Panc1 (cell line): ENCODE results near the gene LRRFIP1. TPM values are rescaled to one million over a fixed set of nuclear protein-coding genes. Genes with fewer than 3 reads are reported as not detected.
"Not testable (repeated sequence)": the region's sequence is repeated elsewhere in the genome, so short reads cannot be mapped to it uniquely, and the experiment has no call there.

Experiments
- ATAC-seq: fragments of 200-7000 bp; cut with Tn5 transposase; 2 replicates; pipeline ENCODE4 v1.9.1; 2020; ENCODE audit warnings: mild to moderate bottlenecking, moderate library complexity
- BruUV-seq: library from RNA; stranded (reverse); fragments of 400-500 nt; replicated peaks from 2 replicates; lab custom pipeline; 2021; lab: Mats Ljungman, UMichigan
- CTCF ChIA-PET: fragments of 300-600 bp; sonication (Branson Sonifier 250); formaldehyde crosslinking; loops from one replicate; lab custom pipeline; 2022; ENCODE audit warnings: antibody characterized with exemption; lab: Charles Lee
- POLR2A ChIA-PET: fragments of 300-600 bp; sonication (Branson Sonifier 250); formaldehyde crosslinking; loops from one replicate; lab custom pipeline; 2022; ENCODE audit warnings: antibody characterized with exemption; lab: Charles Lee
- DNase-seq: peaks from one replicate; pipeline ENCODE4 v3.0.0-alpha.2; 2010; ENCODE audit warnings: low read depth, low spot score
- H3K27ac ChIP-seq: 2 replicates; pipeline ENCODE4 v1.5.1; 2011; ENCODE audit warnings: mild to moderate bottlenecking, low read length, inconsistent platforms
- H3K27me3 ChIP-seq: fragments of 200-500 bp; sonication (Bioruptor generic); 2 replicates; pipeline ENCODE4 v1.6.0; 2014; ENCODE audit warnings: low read length, inconsistent platforms; ENCODE audit not compliant: control insufficient read depth, insufficient read depth
- H3K36me3 ChIP-seq: fragments of 200-500 bp; sonication (Bioruptor generic); 2 replicates; pipeline ENCODE4 v1.5.1; 2014; ENCODE audit warnings: inconsistent platforms, mild to moderate bottlenecking, low read length, moderate library complexity; ENCODE audit not compliant: control insufficient read depth, insufficient read depth
- H3K4me1 ChIP-seq: 2 replicates; pipeline ENCODE4 v1.5.1; 2011; ENCODE audit warnings: inconsistent platforms, mild to moderate bottlenecking, low read length, moderate library complexity; ENCODE audit not compliant: control insufficient read depth, insufficient read depth
- H3K4me3 ChIP-seq, 2 experiments: 2 replicates each; pipeline ENCODE4 v1.5.1; 2011 to 2012; ENCODE audit warnings: low read depth in 2 of 2, low read length in 2 of 2, mild to moderate bottlenecking in 2 of 2, inconsistent platforms in 1 of 2, moderate library complexity in 1 of 2
- H3K9me3 ChIP-seq: fragments of 200-500 bp; sonication (Bioruptor generic); 2 replicates; pipeline ENCODE4 v1.5.1; 2014; ENCODE audit warnings: low read depth, mild to moderate bottlenecking, inconsistent platforms, low read length, moderate library complexity; ENCODE audit not compliant: control insufficient read depth, insufficient read depth
- POLR2AphosphoS5 ChIP-seq: IDR thresholded peaks from 2 replicates; pipeline ENCODE4 v1.6.1; 2012; ENCODE audit warnings: mild to moderate bottlenecking, low read depth, low read length, moderate library complexity
- REST ChIP-seq, 2 experiments: IDR thresholded peaks; 2 replicates each; pipeline ENCODE4 v1.6.1; 2011 to 2012; ENCODE audit warnings: low read depth in 2 of 2, control low read depth in 1 of 2, low read length in 1 of 2, mild to moderate bottlenecking in 1 of 2, moderate library complexity in 1 of 2; ENCODE audit not compliant: insufficient read depth in 1 of 2
- SIN3A ChIP-seq: IDR thresholded peaks from 2 replicates; pipeline ENCODE4 v1.6.1; 2012; ENCODE audit warnings: low read depth, mild to moderate bottlenecking, low read length, moderate library complexity, borderline replicate concordance; ENCODE audit not compliant: insufficient read depth
- TCF7L2 ChIP-seq: IDR thresholded peaks from 2 replicates; pipeline ENCODE4 v1.6.1; 2011; ENCODE audit warnings: mild to moderate bottlenecking, low read depth, low read length, inconsistent platforms
- in situ Hi-C: cut with HindIII; loops from 2 replicates; pipeline ENCODE4 v1.10.0; 2016; ENCODE audit warnings: low sequenced_read_pairs, low pct_unique_long_range_greater_than_20kb
- intact Hi-C: fragments of 100-400 bp; cut with micrococcal nuclease; formaldehyde crosslinking; loops from one replicate; pipeline ENCODE4 v1.10.0; 2022; ENCODE audit not compliant: unreplicated experiment
- total RNA-seq: library from RNA; stranded (reverse); gene quantifications from one replicate; pipeline ENCODE4 v1.2.1, GENCODE V29; 2021; ENCODE audit not compliant: unreplicated experiment
- TF ChIP-seq, protein P1 (sequence below): fragments of 450-650 bp; IDR thresholded peaks from 2 replicates; pipeline ENCODE4 v1.5.1; 2017; ENCODE audit warnings: mild to moderate bottlenecking

Gene LRRFIP1
- total RNA-seq, 1 experiment from 2014 or later, result 121 TPM

DNA sequence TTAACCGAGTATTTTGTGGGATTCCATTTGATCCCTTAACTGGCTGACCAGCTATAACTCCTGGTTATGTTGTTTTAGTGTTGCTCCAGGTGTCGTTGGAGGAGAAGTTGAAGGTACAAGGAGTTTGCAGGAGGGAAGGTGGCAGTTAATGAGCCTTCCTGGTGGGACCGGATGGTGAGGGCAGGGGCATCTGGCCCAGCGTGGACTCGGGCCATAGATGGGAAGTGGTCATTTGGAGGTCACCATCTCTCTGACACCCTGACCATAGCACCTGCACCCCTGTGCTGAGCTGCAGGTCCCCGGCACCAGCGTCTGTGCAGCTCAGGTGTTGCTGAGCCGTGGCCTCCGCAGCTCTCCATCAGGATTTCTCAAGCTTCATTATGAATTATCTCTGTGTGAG is 119.8 kb downstream of the LRRFIP1 start (continued):
- no peak for TF ChIP-seq SIN3A

GRCh38 chr2:237749002-237749401 is 121.6 kb downstream of the LRRFIP1 start:
- ATAC-seq (no peak), DNase-seq (no peak)
- in situ Hi-C loops, result no loop called here
- no TSS peak for BruUV-seq
- H3K4me3 ChIP-seq, result no peak overlapping the region
- no peak overlapping the region for H3K27ac ChIP-seq
- H3K27me3 ChIP-seq, result no peaks in the 10 kb centered on the region
- H3K9me3 ChIP-seq, result no peaks in the 10 kb centered on the region
- peaks cover 11% of the 10 kb centered on the region for H3K36me3 ChIP-seq
- no peak for TF ChIP-seq TCF7L2
- TF ChIP-seq REST (IDR thresholded peaks at IDR 0.05; ENCODE audit: insufficient read depth in 1 of 2, low read depth in 2 of 2, low read length in 1 of 2), result no peak
- TF ChIP-seq, protein P1, sequence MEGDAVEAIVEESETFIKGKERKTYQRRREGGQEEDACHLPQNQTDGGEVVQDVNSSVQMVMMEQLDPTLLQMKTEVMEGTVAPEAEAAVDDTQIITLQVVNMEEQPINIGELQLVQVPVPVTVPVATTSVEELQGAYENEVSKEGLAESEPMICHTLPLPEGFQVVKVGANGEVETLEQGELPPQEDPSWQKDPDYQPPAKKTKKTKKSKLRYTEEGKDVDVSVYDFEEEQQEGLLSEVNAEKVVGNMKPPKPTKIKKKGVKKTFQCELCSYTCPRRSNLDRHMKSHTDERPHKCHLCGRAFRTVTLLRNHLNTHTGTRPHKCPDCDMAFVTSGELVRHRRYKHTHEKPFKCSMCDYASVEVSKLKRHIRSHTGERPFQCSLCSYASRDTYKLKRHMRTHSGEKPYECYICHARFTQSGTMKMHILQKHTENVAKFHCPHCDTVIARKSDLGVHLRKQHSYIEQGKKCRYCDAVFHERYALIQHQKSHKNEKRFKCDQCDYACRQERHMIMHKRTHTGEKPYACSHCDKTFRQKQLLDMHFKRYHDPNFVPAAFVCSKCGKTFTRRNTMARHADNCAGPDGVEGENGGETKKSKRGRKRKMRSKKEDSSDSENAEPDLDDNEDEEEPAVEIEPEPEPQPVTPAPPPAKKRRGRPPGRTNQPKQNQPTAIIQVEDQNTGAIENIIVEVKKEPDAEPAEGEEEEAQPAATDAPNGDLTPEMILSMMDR, result no peak
- TF ChIP-seq POLR2AphosphoS5, result no peak
- no peak for TF ChIP-seq SIN3A
- intact Hi-C loops, result loop anchor here (10.0 kb wide), 1 partner anchor 154 kb away; the partner anchor contains the start of gene RAB17
- ChIA-PET CTCF (no interaction called here), POLR2A (no interaction called here)
- H3K4me1 ChIP-seq, result peaks cover 9% of the 10 kb centered on the region

- Histone ChIP-seq H3K36me3 (peaks cover 18% of the 10 kb centered on the region), H3K4me1 (no peaks in the 10 kb centered on the region), H3K9me3 (no peaks in the 10 kb centered on the region), H3K27me3 (no peaks in the 10 kb centered on the region), H3K4me3 (no peak overlapping the region), H3K27ac (no peak overlapping the region)
- DNase-seq (no peak), ATAC-seq (no peak)
- in situ Hi-C loops (no loop called here), intact Hi-C loops (loop anchor here (10.0 kb wide), 1 partner anchor 155 kb away; the partner anchor contains the start of gene RAB17)
- TF ChIP-seq, protein P1, result no peak
- no peak for TF ChIP-seq SIN3A
- no peak for TF ChIP-seq POLR2AphosphoS5
- no peak for TF ChIP-seq REST (IDR thresholded peaks at IDR 0.05; ENCODE audit: insufficient read depth in 1 of 2, low read depth in 2 of 2, low read length in 1 of 2)
- no peak for TF ChIP-seq TCF7L2
- POLR2A ChIA-PET, result interaction anchor here (0.7 kb wide), 1 partner anchor 51 kb away, joined by 6 read pairs; no protein-coding TSS in a partner anchor
- CTCF ChIA-PET, result interaction anchor here (0.7 kb wide), 1 partner anchor 183 kb away, joined by 10 read pairs; no protein-coding TSS in a partner anchor
- BruUV-seq, result no TSS peak
Measured at GRCh38 chr2:237749961-237750360, 122.6 kb downstream of the LRRFIP1 start.

DNA sequence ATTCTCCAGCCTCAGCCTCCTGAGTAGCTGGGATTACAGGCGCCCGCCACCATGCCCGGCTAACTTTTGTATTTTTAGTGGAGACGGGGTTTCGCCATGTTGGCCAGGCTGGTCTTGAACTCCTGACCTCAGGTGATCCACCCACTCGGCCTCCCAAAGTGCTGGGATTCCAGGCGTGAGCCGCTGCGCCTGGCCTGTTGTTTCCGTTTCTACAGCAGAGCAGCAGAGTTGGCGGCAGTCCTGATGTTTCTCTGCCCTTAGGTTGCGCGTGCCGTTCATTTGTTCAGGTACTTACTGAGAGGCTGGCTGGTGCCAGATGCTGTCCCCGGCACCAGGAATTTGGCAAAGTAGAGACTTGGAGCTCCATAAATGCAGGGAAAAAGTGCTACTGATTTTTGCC is 123.1 kb downstream of the LRRFIP1 start:
- H3K4me3 ChIP-seq, H3K27ac ChIP-seq, H3K9me3 ChIP-seq, ATAC-seq, intact Hi-C loops, in situ Hi-C loops, DNase-seq, H3K27me3 ChIP-seq, BruUV-seq, H3K4me1 ChIP-seq: not testable (repeated sequence)
- H3K36me3 ChIP-seq, result peaks cover 18% of the 10 kb centered on the region
- CTCF ChIA-PET, result interaction anchor here (0.7 kb wide), 1 partner anchor 182 kb away, joined by 10 read pairs; no protein-coding TSS in a partner anchor
- POLR2A ChIA-PET, result interaction anchor here (0.7 kb wide), 1 partner anchor 51 kb away, joined by 6 read pairs; no protein-coding TSS in a partner anchor
